ENCODE measurements around the gene ATAT1.
"Not testable (repeated sequence)": the region's sequence is repeated elsewhere in the genome, so short reads cannot be mapped to it uniquely, and the experiment has no call there.

DNA sequence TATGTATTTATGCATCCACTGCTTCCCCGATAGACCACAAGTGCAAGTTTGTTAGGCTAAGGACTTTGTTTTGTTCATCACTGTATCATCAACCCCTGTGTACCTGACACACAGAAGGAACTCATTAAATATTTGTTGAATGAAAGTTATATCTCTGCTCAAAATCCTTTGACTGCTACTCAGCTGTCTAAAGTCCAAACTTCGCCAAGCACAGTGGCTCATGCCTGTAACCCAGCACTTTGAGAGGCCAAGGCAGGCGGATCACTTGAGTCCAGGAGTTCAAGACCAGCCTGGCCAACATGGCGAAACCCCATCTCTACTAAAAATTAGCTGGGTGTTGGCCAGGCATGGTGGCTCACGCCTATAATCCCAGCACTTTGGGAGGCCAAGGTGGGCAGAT lies 31.2 kb downstream of the ATAT1 start:
- TF ChIP-seq, protein P1, sequence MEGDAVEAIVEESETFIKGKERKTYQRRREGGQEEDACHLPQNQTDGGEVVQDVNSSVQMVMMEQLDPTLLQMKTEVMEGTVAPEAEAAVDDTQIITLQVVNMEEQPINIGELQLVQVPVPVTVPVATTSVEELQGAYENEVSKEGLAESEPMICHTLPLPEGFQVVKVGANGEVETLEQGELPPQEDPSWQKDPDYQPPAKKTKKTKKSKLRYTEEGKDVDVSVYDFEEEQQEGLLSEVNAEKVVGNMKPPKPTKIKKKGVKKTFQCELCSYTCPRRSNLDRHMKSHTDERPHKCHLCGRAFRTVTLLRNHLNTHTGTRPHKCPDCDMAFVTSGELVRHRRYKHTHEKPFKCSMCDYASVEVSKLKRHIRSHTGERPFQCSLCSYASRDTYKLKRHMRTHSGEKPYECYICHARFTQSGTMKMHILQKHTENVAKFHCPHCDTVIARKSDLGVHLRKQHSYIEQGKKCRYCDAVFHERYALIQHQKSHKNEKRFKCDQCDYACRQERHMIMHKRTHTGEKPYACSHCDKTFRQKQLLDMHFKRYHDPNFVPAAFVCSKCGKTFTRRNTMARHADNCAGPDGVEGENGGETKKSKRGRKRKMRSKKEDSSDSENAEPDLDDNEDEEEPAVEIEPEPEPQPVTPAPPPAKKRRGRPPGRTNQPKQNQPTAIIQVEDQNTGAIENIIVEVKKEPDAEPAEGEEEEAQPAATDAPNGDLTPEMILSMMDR (IDR thresholded peaks at IDR 0.05), result not testable (repeated sequence)
- TF ChIP-seq POLR2A, POLR2AphosphoS5 (IDR thresholded peaks at IDR 0.05): not testable (repeated sequence)

Data from suprapubic skin (tissue), 4 donors.